GM12875 (cell line): ENCODE measurements around the gene RAB12.

Source experiments
- H3K4me3 ChIP-seq: one replicate; pipeline ENCODE4 v1.5.1; 2011; ENCODE audit warnings: low read depth, low read length, control low read depth
- CTCF ChIP-seq: IDR thresholded peaks from 2 replicates; pipeline ENCODE4 v1.5.1; 2011; ENCODE audit warnings: low read depth, mild to moderate bottlenecking, control low read depth, inconsistent platforms, low read length, moderate library complexity, borderline replicate concordance; ENCODE audit not compliant: insufficient read depth

Gene RAB12

GRCh38 chr18:8660316-8660715 is 51.1 kb downstream of the RAB12 start:
- no peak overlapping the region for H3K4me3 ChIP-seq
- no peak for TF ChIP-seq CTCF

- no peak for TF ChIP-seq CTCF
- no peak overlapping the region for H3K4me3 ChIP-seq
These were observed 52.7 kb downstream of the RAB12 start for GRCh38 chr18:8661754-8662559.

- H3K4me3 ChIP-seq, result no peak overlapping the region
- TF ChIP-seq CTCF, result no peak
These were observed 53.5 kb downstream of the RAB12 start for GRCh38 chr18:8662560-8663255.

GRCh38 chr18:8667846-8668245 is 58.6 kb downstream of the RAB12 start:
- no peak for TF ChIP-seq CTCF
- H3K4me3 ChIP-seq, result no peak overlapping the region

GRCh38 chr18:8668381-8668780 is 59.1 kb downstream of the RAB12 start:
- TF ChIP-seq CTCF, result no peak
- no peak overlapping the region for H3K4me3 ChIP-seq

GRCh38 chr18:8669571-8669970 is 60.3 kb downstream of the RAB12 start:
- H3K4me3 ChIP-seq, result no peak overlapping the region
- no peak for TF ChIP-seq CTCF
